Thyroid gland (tissue), 4 donors: Measurements from ENCODE around the gene ESF1.

ENCODE experiments used
- POLR2A ChIP-seq, 2 donors: fragments of 450-650 bp; IDR thresholded peaks; one replicate each; pipeline ENCODE4 v1.6.1; 2017; ENCODE audit warnings: antibody characterized with exemption in 2 of 2, mild to moderate bottlenecking in 2 of 2, moderate library complexity in 1 of 2
- TF ChIP-seq, protein P1 (sequence below), 6 experiments: fragments of 200-600 bp in 3 of 6; fragments of 450-650 bp in 3 of 6; sonication (generic) in 3 of 6; IDR thresholded peaks; one replicate each; pipeline ENCODE4 v1.5.1; 2016 to 2019; ENCODE audit warnings: antibody characterized with exemption in 6 of 6, mild to moderate bottlenecking in 2 of 6, inconsistent platforms in 1 of 6, moderate library complexity in 1 of 6

- no peak for TF ChIP-seq POLR2A (IDR thresholded peaks at IDR 0.05)
- TF ChIP-seq, protein P1, sequence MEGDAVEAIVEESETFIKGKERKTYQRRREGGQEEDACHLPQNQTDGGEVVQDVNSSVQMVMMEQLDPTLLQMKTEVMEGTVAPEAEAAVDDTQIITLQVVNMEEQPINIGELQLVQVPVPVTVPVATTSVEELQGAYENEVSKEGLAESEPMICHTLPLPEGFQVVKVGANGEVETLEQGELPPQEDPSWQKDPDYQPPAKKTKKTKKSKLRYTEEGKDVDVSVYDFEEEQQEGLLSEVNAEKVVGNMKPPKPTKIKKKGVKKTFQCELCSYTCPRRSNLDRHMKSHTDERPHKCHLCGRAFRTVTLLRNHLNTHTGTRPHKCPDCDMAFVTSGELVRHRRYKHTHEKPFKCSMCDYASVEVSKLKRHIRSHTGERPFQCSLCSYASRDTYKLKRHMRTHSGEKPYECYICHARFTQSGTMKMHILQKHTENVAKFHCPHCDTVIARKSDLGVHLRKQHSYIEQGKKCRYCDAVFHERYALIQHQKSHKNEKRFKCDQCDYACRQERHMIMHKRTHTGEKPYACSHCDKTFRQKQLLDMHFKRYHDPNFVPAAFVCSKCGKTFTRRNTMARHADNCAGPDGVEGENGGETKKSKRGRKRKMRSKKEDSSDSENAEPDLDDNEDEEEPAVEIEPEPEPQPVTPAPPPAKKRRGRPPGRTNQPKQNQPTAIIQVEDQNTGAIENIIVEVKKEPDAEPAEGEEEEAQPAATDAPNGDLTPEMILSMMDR (IDR thresholded peaks at IDR 0.05), result no peak
Observed at GRCh38 chr20:13749811-13750210, 34.9 kb downstream of the ESF1 start.
